Fibroblast of lung (primary cell): Measurements from ENCODE around the gene VGF. TPM values are rescaled to one million over a fixed set of nuclear protein-coding genes. Genes with fewer than 3 reads are reported as not detected.
A peak's percentile ranks its signal among the peaks of the same experiment; 100 is the strongest.

Experiments used
- DNase-seq, 2 donors: peaks; one replicate each; pipeline versions ENCODE4 v3.0.0 to v3.0.0-alpha.2; 2010; ENCODE audit warnings: low read depth in 2 of 2
- H2AFZ ChIP-seq: 2 replicates; pipeline ENCODE4 v1.5.1; 2012; ENCODE audit warnings: low read length, control low read depth, inconsistent platforms
- H3K27ac ChIP-seq: 2 replicates; pipeline ENCODE4 v1.5.1; 2011; ENCODE audit warnings: low read length, control low read depth; ENCODE audit not compliant: insufficient read depth
- H3K27me3 ChIP-seq: 2 replicates; pipeline ENCODE4 v1.5.1; 2011; ENCODE audit warnings: mild to moderate bottlenecking, low read length; ENCODE audit not compliant: control insufficient read depth, insufficient read depth
- H3K36me3 ChIP-seq: 2 replicates; pipeline ENCODE4 v1.5.1; 2011; ENCODE audit warnings: low read length; ENCODE audit not compliant: control insufficient read depth, insufficient read depth
- H3K4me1 ChIP-seq: 2 replicates; pipeline ENCODE4 v1.5.1; 2011; ENCODE audit warnings: low read length; ENCODE audit not compliant: control insufficient read depth, insufficient read depth; ENCODE audit errors: extremely low read depth
- H3K4me2 ChIP-seq: 2 replicates; pipeline ENCODE4 v1.5.1; 2011; ENCODE audit warnings: low read length, control low read depth; ENCODE audit not compliant: insufficient read depth; ENCODE audit errors: extremely low read depth
- H3K4me3 ChIP-seq, 4 experiments: fragments of 200-600 bp in 1 of 4; sonication (generic) in 1 of 4; replicated peaks in 1 of 4; 2 replicates each; pipeline ENCODE4 v1.5.1; 2011 to 2016; ENCODE audit warnings: low read length in 4 of 4, low read depth in 3 of 4, mild to moderate bottlenecking in 3 of 4, control low read depth in 2 of 4, inconsistent platforms in 1 of 4, mixed read lengths in 1 of 4; ENCODE audit not compliant: insufficient read depth in 1 of 4; ENCODE audit errors: control extremely low read depth in 1 of 4
- H3K79me2 ChIP-seq: 2 replicates; pipeline ENCODE4 v1.5.1; 2012; ENCODE audit warnings: mild to moderate bottlenecking, low read length, inconsistent platforms; ENCODE audit not compliant: control insufficient read depth, insufficient read depth
- H3K9ac ChIP-seq: 2 replicates; pipeline ENCODE4 v1.5.1; 2011; ENCODE audit warnings: mild to moderate bottlenecking, low read length, control low read depth; ENCODE audit not compliant: insufficient read depth
- H3K9me3 ChIP-seq: 2 replicates; pipeline ENCODE4 v1.5.1; 2012; ENCODE audit warnings: low read depth, low read length; ENCODE audit not compliant: control insufficient read depth, insufficient read depth
- H4K20me1 ChIP-seq: 2 replicates; pipeline ENCODE4 v1.5.1; 2011; ENCODE audit warnings: low read length; ENCODE audit not compliant: control insufficient read depth, insufficient read depth; ENCODE audit errors: extremely low read depth
- CTCF ChIP-seq, 2 donors: IDR thresholded peaks in 1 of 2; conservative IDR thresholded peaks in 1 of 2; 1 replicate in 1 of 2; 2 replicates in 1 of 2; pipeline ENCODE4 v1.5.1; 2011 to 2012; ENCODE audit warnings: low read length in 2 of 2, control low read depth in 1 of 2, inconsistent platforms in 1 of 2, low read depth in 1 of 2, mild to moderate bottlenecking in 1 of 2
- EZH2 ChIP-seq: IDR thresholded peaks from 2 replicates; pipeline ENCODE4 v1.5.1; 2012; ENCODE audit warnings: low read length, control low read depth, mild to moderate bottlenecking; ENCODE audit errors: missing control alignments
- polyA plus RNA-seq, 2 donors: library from polyadenylated mRNA; depleted of rRNA in 1 of 2; stranded (reverse) in 1 of 2; unstranded in 1 of 2; fragments of >200 nt; gene quantifications; 2 replicates each; pipeline ENCODE4 v1.2.1, GENCODE V29; 2011 to 2012; ENCODE audit warnings: missing spikeins in 1 of 2
- total RNA-seq: library from RNA; depleted of rRNA; stranded (reverse); fragments of >200 nt; gene quantifications from 2 replicates; pipeline ENCODE4 v1.2.1, GENCODE V29; 2014

The VGF gene
- total and polyA plus RNA-seq, 2 donors (not counting 1 experiment from before 2014, with no cell fraction given) = 0.66 TPM; not detected in 1

- Histone ChIP-seq H3K4me3 (no peak overlapping the region), H3K9me3 (no peaks in the 10 kb centered on the region), H3K79me2 (no peaks in the 10 kb centered on the region), H2AFZ (no peak overlapping the region), H4K20me1 (no peaks in the 10 kb centered on the region), H3K36me3 (no peaks in the 10 kb centered on the region), H3K4me1 (peaks cover 7% of the 10 kb centered on the region), H3K4me2 (no peak overlapping the region), H3K27ac (no peak overlapping the region), H3K9ac (no peak overlapping the region), H3K27me3 (peaks cover 78% of the 10 kb centered on the region)
- no peak for DNase-seq
- TF ChIP-seq CTCF (conservative IDR thresholded peaks at IDR 0.05 in 1 of 2, IDR thresholded peaks at IDR 0.05 in 1 of 2; ENCODE audit: low read depth in 1 of 2, low read length in 2 of 2) (no peak), EZH2 (no peak)
Measured at GRCh38 chr7:101175664-101176063, 10.3 kb upstream of the VGF start.

- no peak overlapping the region for H3K27ac ChIP-seq
- no peak overlapping the region for H2AFZ ChIP-seq
- peaks cover 11% of the 10 kb centered on the region for H3K4me1 ChIP-seq
- no peaks in the 10 kb centered on the region for H3K79me2 ChIP-seq
- H4K20me1 ChIP-seq = no peaks in the 10 kb centered on the region
- H3K36me3 ChIP-seq = no peaks in the 10 kb centered on the region
- no peak overlapping the region for H3K9ac ChIP-seq
- no peak for TF ChIP-seq CTCF (conservative IDR thresholded peaks at IDR 0.05 in 1 of 2, IDR thresholded peaks at IDR 0.05 in 1 of 2; ENCODE audit: low read depth in 1 of 2, low read length in 2 of 2)
- peak; percentile 46 for TF ChIP-seq EZH2
- no peak overlapping the region for H3K4me3 ChIP-seq
- H3K4me2 ChIP-seq = no peak overlapping the region
- peaks cover 74% of the 10 kb centered on the region for H3K27me3 ChIP-seq
- no peaks in the 10 kb centered on the region for H3K9me3 ChIP-seq
- no peak for DNase-seq
Measured at GRCh38 chr7:101174322-101174854, 9.0 kb upstream of the VGF start.

- Histone ChIP-seq H3K9ac (no peak overlapping the region), H3K4me3 (peak overlapping the region in 3 of 4 experiments; percentile 2 to 33 (median 5)), H3K27me3 (peaks cover 69% of the 10 kb centered on the region), H3K4me2 (peak overlapping the region; percentile 77), H3K27ac (no peak overlapping the region), H3K79me2 (no peaks in the 10 kb centered on the region), H3K36me3 (no peaks in the 10 kb centered on the region), H4K20me1 (no peaks in the 10 kb centered on the region), H2AFZ (no peak overlapping the region), H3K4me1 (peaks cover 17% of the 10 kb centered on the region), H3K9me3 (no peaks in the 10 kb centered on the region)
- no peak for TF ChIP-seq CTCF (conservative IDR thresholded peaks at IDR 0.05 in 1 of 2, IDR thresholded peaks at IDR 0.05 in 1 of 2; ENCODE audit: low read depth in 1 of 2, low read length in 2 of 2)
- TF ChIP-seq EZH2 = no peak
- DNase-seq = no peak
Measured at GRCh38 chr7:101173752-101174244, 8.4 kb upstream of the VGF start.
